ENCODE results near the gene TNFRSF11A. TPM values are rescaled to one million over a fixed set of nuclear protein-coding genes. Genes with fewer than 3 reads are reported as not detected.

The TNFRSF11A gene
- total RNA-seq: 10 to 100 TPM in 2 of 4 donors, 1 to 10 TPM in 2; 5.5 to 25.8 (median 8.6) TPM

- Histone ChIP-seq H3K27ac (no peak within 1 kb of the TSS), H3K4me1 (peaks cover 0 to 30% (median 8%) of the 10 kb centered on the region in 4 donors), H3K27me3 (peaks cover 2 to 61% of the 10 kb centered on the region in 2 donors), H3K36me3 (no peaks in the 10 kb centered on the region), H3K4me3 (peak within 1 kb of the TSS; percentile 32 to 57 (median 47)), H3K9me3 (no peaks in the 10 kb centered on the region)
- whole genome bisulfite sequencing, 2 donors: 3 to 5% methylated on average over 18 to 36 of the region's 99 CpGs
- DNase-seq (ENCODE audit: low spot score in 2 of 2): no peak
- TF ChIP-seq POLR2A (IDR thresholded peaks at IDR 0.05) (no peak), CTCF (IDR thresholded peaks at IDR 0.05) (peak in 1 of 5 experiments; percentile 32)
These were observed at the start of gene TNFRSF11A for GRCh38 chr18:62324917-62325805. Gene TNFRSF11A, plus strand, starts transcription at chr18:62325310. Its CDS starts 43 bp downstream, at chr18:62325353.

GRCh38 chr18:62277045-62277444, 48.1 kb upstream of the TNFRSF11A start:
- Histone ChIP-seq H3K27me3 (no peaks in the 10 kb centered on the region), H3K4me3 (no peak overlapping the region), H3K36me3 (peaks cover 0 to 29% (median 0%) of the 10 kb centered on the region in 3 donors), H3K9me3 (no peaks in the 10 kb centered on the region), H3K27ac (no peak overlapping the region), H3K4me1 (peaks cover 0 to 14% (median 9%) of the 10 kb centered on the region in 4 donors)
- 72 to 83% methylated on average over 1 of the region's 1 CpG for WGBS, 2 donors
- TF ChIP-seq CTCF (IDR thresholded peaks at IDR 0.05): no peak
- TF ChIP-seq EP300 (IDR thresholded peaks at IDR 0.05): no peak
- TF ChIP-seq POLR2A (IDR thresholded peaks at IDR 0.05): no peak
- DNase-seq (ENCODE audit: low spot score in 2 of 2): no peak

- DNase-seq (ENCODE audit: low spot score in 2 of 2): no peak
- Histone ChIP-seq H3K27me3 (no peaks in the 10 kb centered on the region), H3K27ac (no peak overlapping the region), H3K9me3 (no peaks in the 10 kb centered on the region), H3K4me1 (peaks cover 0 to 17% (median 12%) of the 10 kb centered on the region in 4 donors), H3K36me3 (peaks cover 0 to 17% (median 0%) of the 10 kb centered on the region in 3 donors), H3K4me3 (no peak overlapping the region)
- no peak for TF ChIP-seq POLR2A (IDR thresholded peaks at IDR 0.05)
- no peak for TF ChIP-seq EP300 (IDR thresholded peaks at IDR 0.05)
- no peak for TF ChIP-seq CTCF (IDR thresholded peaks at IDR 0.05)
- 63 to 75% methylated on average over 5 of the region's 5 CpGs for WGBS, 2 donors
These were observed 45.5 kb upstream of the TNFRSF11A start for GRCh38 chr18:62279561-62279960.

GRCh38 chr18:62280058-62280457, 45.1 kb upstream of the TNFRSF11A start:
- 88 to 89% methylated on average over 6 of the region's 6 CpGs for WGBS, 2 donors
- H3K4me3 ChIP-seq: no peak overlapping the region
- no peak for DNase-seq (ENCODE audit: low spot score in 2 of 2)
- TF ChIP-seq EP300 (IDR thresholded peaks at IDR 0.05): no peak
- no peak for TF ChIP-seq POLR2A (IDR thresholded peaks at IDR 0.05)
- TF ChIP-seq CTCF (IDR thresholded peaks at IDR 0.05): no peak
- H3K36me3 ChIP-seq: peaks cover 0 to 13% (median 0%) of the 10 kb centered on the region in 3 donors
- no peaks in the 10 kb centered on the region for H3K27me3 ChIP-seq
- H3K4me1 ChIP-seq: peaks cover 0 to 17% (median 12%) of the 10 kb centered on the region in 4 donors
- H3K9me3 ChIP-seq: no peaks in the 10 kb centered on the region
- H3K27ac ChIP-seq: no peak overlapping the region

GRCh38 chr18:62280786-62281185, 44.3 kb upstream of the TNFRSF11A start:
- peaks cover 0 to 22% (median 12%) of the 10 kb centered on the region in 4 donors for H3K4me1 ChIP-seq
- no peaks in the 10 kb centered on the region for H3K9me3 ChIP-seq
- peak overlapping the region in 1 of 4 donors; percentile 29 for H3K27ac ChIP-seq
- DNase-seq (ENCODE audit: low spot score in 2 of 2): no peak
- H3K4me3 ChIP-seq: no peak overlapping the region
- TF ChIP-seq EP300 (IDR thresholded peaks at IDR 0.05) (no peak), POLR2A (IDR thresholded peaks at IDR 0.05) (no peak), CTCF (IDR thresholded peaks at IDR 0.05) (no peak)
- 79 to 88% methylated on average over 1 of the region's 1 CpG for WGBS, 2 donors
- peaks cover 0 to 18% (median 0%) of the 10 kb centered on the region in 3 donors for H3K36me3 ChIP-seq
- H3K27me3 ChIP-seq: no peaks in the 10 kb centered on the region

Data from tibial nerve (tissue), 4 donors.